Measurements from ENCODE around the gene SLC25A41.

- TF ChIP-seq SUZ12 (IDR thresholded peaks at IDR 0.05) = no peak
- TF ChIP-seq SP1 (IDR thresholded peaks at IDR 0.05) = no peak
- TF ChIP-seq FOXK2 (IDR thresholded peaks at IDR 0.05) = no peak
- TF ChIP-seq FOXA1 (IDR thresholded peaks at IDR 0.05) = no peak
- no peak for TF ChIP-seq LEF1 (IDR thresholded peaks at IDR 0.05; ENCODE audit: borderline replicate concordance)
- TF ChIP-seq NFRKB (IDR thresholded peaks at IDR 0.05) = no peak
- TF ChIP-seq TARDBP (IDR thresholded peaks at IDR 0.05) = no peak
Observed at GRCh38 chr19:6384381-6384780, 49.2 kb downstream of the SLC25A41 start.
